ENCODE measurements around the gene GDF7. TPM values are rescaled to one million over a fixed set of nuclear protein-coding genes. Genes with fewer than 3 reads are reported as not detected.
A peak's percentile ranks its signal among the peaks of the same experiment; 100 is the strongest.

Gene GDF7
- total RNA-seq, 2 donors from 2014 or later, result 0.18 to 0.25 TPM

GRCh38 chr2:20677301-20678085 is 10.5 kb downstream of the GDF7 start:
- no peak for DNase-seq
- intact Hi-C loops (cut with DNase I, micrococcal nuclease), result no loop called here
- no peak for ATAC-seq

- intact Hi-C loops (cut with DNase I, micrococcal nuclease), result no loop called here
- ATAC-seq, result no peak
These were observed 11.1 kb downstream of the GDF7 start for GRCh38 chr2:20678086-20678395.

GRCh38 chr2:20678780-20679179 is 11.8 kb downstream of the GDF7 start:
- intact Hi-C loops (cut with DNase I, micrococcal nuclease), result no loop called here
- ATAC-seq (no peak), DNase-seq (no peak)

More at GRCh38 chr2:20678086-20678395, 11.1 kb downstream of the GDF7 start:
- DNase-seq, result no peak

GRCh38 chr2:20680744-20681375 is 13.9 kb downstream of the GDF7 start:
- intact Hi-C loops (cut with DNase I, micrococcal nuclease), result no loop called here

GRCh38 chr2:20682167-20682920 is 15.4 kb downstream of the GDF7 start:
- intact Hi-C loops (cut with DNase I, micrococcal nuclease), result no loop called here
- no peak for DNase-seq
- ATAC-seq, result peak; percentile 66

More at GRCh38 chr2:20680744-20681375, 13.9 kb downstream of the GDF7 start:
- DNase-seq, result no peak
- no peak for ATAC-seq

GRCh38 chr2:20684581-20685063 is 17.7 kb downstream of the GDF7 start:
- DNase-seq (no peak), ATAC-seq (peak; percentile 63)
- intact Hi-C loops (cut with DNase I, micrococcal nuclease), result no loop called here

- no peak for DNase-seq
- no peak for ATAC-seq
- intact Hi-C loops (cut with DNase I, micrococcal nuclease), result no loop called here
These were observed 20.4 kb downstream of the GDF7 start for GRCh38 chr2:20687260-20687832.

- peak; percentile 70 for ATAC-seq
- DNase-seq, result no peak
- intact Hi-C loops (cut with DNase I, micrococcal nuclease), result no loop called here
These were observed 22.7 kb downstream of the GDF7 start for GRCh38 chr2:20689428-20690264.

- ATAC-seq (peak; percentile 65), DNase-seq (no peak)
- intact Hi-C loops (cut with DNase I, micrococcal nuclease), result no loop called here
These were observed 24.3 kb downstream of the GDF7 start for GRCh38 chr2:20691076-20691734.

GRCh38 chr2:20692081-20692480 is 25.1 kb downstream of the GDF7 start:
- intact Hi-C loops (cut with DNase I, micrococcal nuclease), result no loop called here
- DNase-seq (no peak), ATAC-seq (no peak)

GRCh38 chr2:20693317-20693716 is 26.4 kb downstream of the GDF7 start:
- DNase-seq (no peak), ATAC-seq (no peak)
- intact Hi-C loops (cut with DNase I, micrococcal nuclease), result no loop called here

GRCh38 chr2:20696366-20696765 is 29.4 kb downstream of the GDF7 start:
- DNase-seq (no peak), ATAC-seq (no peak)
- intact Hi-C loops (cut with DNase I, micrococcal nuclease), result no loop called here

GRCh38 chr2:20697322-20697934 is 30.5 kb downstream of the GDF7 start:
- intact Hi-C loops (cut with DNase I, micrococcal nuclease), result no loop called here
- ATAC-seq, result no peak
- no peak for DNase-seq

- intact Hi-C loops (cut with DNase I, micrococcal nuclease), result no loop called here
- DNase-seq, result no peak
- ATAC-seq, result no peak
These were observed 32.1 kb downstream of the GDF7 start for GRCh38 chr2:20698916-20699613.

- intact Hi-C loops (cut with DNase I, micrococcal nuclease), result no loop called here
- ATAC-seq (no peak), DNase-seq (no peak)
These were observed 35.6 kb downstream of the GDF7 start for GRCh38 chr2:20702563-20702962.

- intact Hi-C loops (cut with DNase I, micrococcal nuclease), result no loop called here
- no peak for ATAC-seq
- no peak for DNase-seq
These were observed 37.9 kb downstream of the GDF7 start for GRCh38 chr2:20704886-20705285.

GRCh38 chr2:20706217-20706616 is 39.3 kb downstream of the GDF7 start:
- DNase-seq (no peak), ATAC-seq (no peak)
- intact Hi-C loops (cut with DNase I, micrococcal nuclease), result no loop called here

Measured in left colon (tissue), 2 donors.